ENCODE results near the gene BOC. TPM values are rescaled to one million over a fixed set of nuclear protein-coding genes. Genes with fewer than 3 reads are reported as not detected.

Gene BOC
- total and polyA plus RNA-seq, 2 donors from 2014 or later = 6.1 to 22.2 TPM

- intact Hi-C loops (cut with DNase I) = loop anchor here (5.0 to 10.0 kb wide), 2 partner anchors 151 to 228 kb away; no protein-coding TSS in a partner anchor
- FAIRE-seq (no peak), DNase-seq (no peak)
- peaks cover 0 to 3% (median 2%) of the 10 kb centered on the region in 3 donors for H3K36me3 ChIP-seq (ENCODE audit: control insufficient read depth in 2 of 3, insufficient read depth in 3 of 3, low read length in 3 of 3)
- no peak for TF ChIP-seq CTCF (IDR thresholded peaks at IDR 0.05; ENCODE audit: borderline replicate concordance, extremely low read depth, insufficient read depth)
- no peaks in the 10 kb centered on the region for H3K4me1 ChIP-seq (ENCODE audit: control insufficient read depth in 2 of 3, insufficient read depth in 2 of 3, low read depth in 1 of 3, low read length in 3 of 3)
- no peak overlapping the region for H3K9ac ChIP-seq (ENCODE audit: low read length in 3 of 3)
- H3K27ac ChIP-seq (ENCODE audit: low read depth in 2 of 2, low read length in 2 of 2) = no peak overlapping the region
- H3K9me3 ChIP-seq (ENCODE audit: control insufficient read depth in 2 of 3, insufficient read depth in 1 of 3, low read length in 3 of 3) = no peaks in the 10 kb centered on the region
- no peaks in the 10 kb centered on the region for H3K27me3 ChIP-seq (ENCODE audit: control insufficient read depth, insufficient read depth, low read length)
- H3K4me3 ChIP-seq (ENCODE audit: low read length in 3 of 3) = no peak overlapping the region
Observed at GRCh38 chr3:113285741-113286140, 74.4 kb downstream of the BOC start.

GRCh38 chr3:113286524-113286923, 75.2 kb downstream of the BOC start:
- Histone ChIP-seq H3K27me3 (ENCODE audit: control insufficient read depth, insufficient read depth, low read length) (no peaks in the 10 kb centered on the region), H3K9ac (ENCODE audit: low read length in 3 of 3) (no peak overlapping the region), H3K36me3 (ENCODE audit: control insufficient read depth in 2 of 3, insufficient read depth in 3 of 3, low read length in 3 of 3) (peaks cover 0 to 2% (median 2%) of the 10 kb centered on the region in 3 donors), H3K9me3 (ENCODE audit: control insufficient read depth in 2 of 3, insufficient read depth in 1 of 3, low read length in 3 of 3) (no peaks in the 10 kb centered on the region), H3K27ac (ENCODE audit: low read depth in 2 of 2, low read length in 2 of 2) (no peak overlapping the region), H3K4me1 (ENCODE audit: control insufficient read depth in 2 of 3, insufficient read depth in 2 of 3, low read depth in 1 of 3, low read length in 3 of 3) (no peaks in the 10 kb centered on the region), H3K4me3 (ENCODE audit: low read length in 3 of 3) (no peak overlapping the region)
- intact Hi-C loops (cut with DNase I) = loop anchor here (5.0 to 10.0 kb wide), 2 partner anchors 152 to 229 kb away; no protein-coding TSS in a partner anchor
- DNase-seq = no peak
- FAIRE-seq = no peak
- no peak for TF ChIP-seq CTCF (IDR thresholded peaks at IDR 0.05; ENCODE audit: borderline replicate concordance, extremely low read depth, insufficient read depth)

- DNase-seq (no peak), FAIRE-seq (peak; percentile 41)
- H3K4me1 ChIP-seq (ENCODE audit: control insufficient read depth in 2 of 3, insufficient read depth in 2 of 3, low read depth in 1 of 3, low read length in 3 of 3) = no peaks in the 10 kb centered on the region
- no peak overlapping the region for H3K9ac ChIP-seq (ENCODE audit: low read length in 3 of 3)
- H3K27me3 ChIP-seq (ENCODE audit: control insufficient read depth, insufficient read depth, low read length) = no peaks in the 10 kb centered on the region
- TF ChIP-seq CTCF (IDR thresholded peaks at IDR 0.05; ENCODE audit: borderline replicate concordance, extremely low read depth, insufficient read depth) = no peak
- H3K4me3 ChIP-seq (ENCODE audit: low read length in 3 of 3) = no peak overlapping the region
- no peak overlapping the region for H3K27ac ChIP-seq (ENCODE audit: low read depth in 2 of 2, low read length in 2 of 2)
- H3K9me3 ChIP-seq (ENCODE audit: control insufficient read depth in 2 of 3, insufficient read depth in 1 of 3, low read length in 3 of 3) = no peaks in the 10 kb centered on the region
- peaks cover 0 to 2% (median 0%) of the 10 kb centered on the region in 3 donors for H3K36me3 ChIP-seq (ENCODE audit: control insufficient read depth in 2 of 3, insufficient read depth in 3 of 3, low read length in 3 of 3)
- intact Hi-C loops (cut with DNase I) = loop anchor here (5.0 to 10.0 kb wide), 2 partner anchors 152 to 230 kb away; no protein-coding TSS in a partner anchor
Observed at GRCh38 chr3:113287111-113287802, 75.9 kb downstream of the BOC start.

Data from kidney (tissue), 14 donors.